Kidney (tissue), 14 donors: Measurements from ENCODE around the gene RXRA. TPM values are rescaled to one million over a fixed set of nuclear protein-coding genes. Genes with fewer than 3 reads are reported as not detected.

Source experiments
- DNase-seq, 5 donors: peaks; one replicate each; pipeline ENCODE4 v3.0.0-alpha.2; 2013 to 2020
- FAIRE-seq: peaks from 2 replicates; lab custom pipeline; 2012; peaks lifted over from hg19 to GRCh38; lab: Jason Lieb, UNC
- H3K27ac ChIP-seq, 2 donors: one replicate each; pipeline ENCODE4 v1.7.0; 2013; ENCODE audit warnings: low read depth in 2 of 2, low read length in 2 of 2, inconsistent platforms in 1 of 2
- H3K27me3 ChIP-seq: one replicate; pipeline ENCODE4 v1.7.1; 2013; ENCODE audit warnings: low read length, inconsistent platforms; ENCODE audit not compliant: control insufficient read depth, insufficient read depth
- H3K36me3 ChIP-seq, 3 donors: one replicate each; pipeline versions ENCODE4 v1.7.0 to v1.7.1; 2013; ENCODE audit warnings: low read length in 3 of 3, control low read depth in 1 of 3, inconsistent platforms in 1 of 3; ENCODE audit not compliant: insufficient read depth in 3 of 3, control insufficient read depth in 2 of 3
- H3K4me1 ChIP-seq, 3 donors: one replicate each; pipeline versions ENCODE4 v1.7.0 to v1.7.1; 2013; ENCODE audit warnings: low read length in 3 of 3, inconsistent platforms in 1 of 3, low read depth in 1 of 3; ENCODE audit not compliant: control insufficient read depth in 2 of 3, insufficient read depth in 2 of 3
- H3K4me3 ChIP-seq, 3 donors: one replicate each; pipeline versions ENCODE4 v1.7.0 to v1.8.1; 2013; ENCODE audit warnings: low read length in 3 of 3, control low read depth in 1 of 3, inconsistent platforms in 1 of 3
- H3K9ac ChIP-seq, 3 donors: one replicate each; pipeline versions ENCODE4 v1.7.0 to v1.7.1; 2013; ENCODE audit warnings: low read length in 3 of 3, control low read depth in 1 of 3, inconsistent platforms in 1 of 3
- H3K9me3 ChIP-seq, 3 donors: one replicate each; pipeline versions ENCODE4 v1.7.0 to v1.7.1; 2013; ENCODE audit warnings: low read length in 3 of 3, control low read depth in 1 of 3, inconsistent platforms in 1 of 3; ENCODE audit not compliant: control insufficient read depth in 2 of 3, insufficient read depth in 1 of 3
- intact Hi-C: fragments of 100-400 bp; cut with DNase I; formaldehyde crosslinking; loops from one replicate; pipeline ENCODE4 v1.11.1; 2022
- polyA plus RNA-seq: library from polyadenylated mRNA; stranded (reverse); fragments of 350-450 nt; fragmentation: Illumina TruSeq; extraction: RNeasy Lipid Tissue Mini Kit (QIAGEN cat#74804); gene quantifications from one replicate; pipeline ENCODE4 v1.2.3, GENCODE V29; 2014; ENCODE audit warnings: low read depth, low replicate concordance; ENCODE audit not compliant: insufficient read depth
- total RNA-seq: library from RNA; stranded (reverse); fragmentation: NEBNext Ultra II Directional; extraction: Animal tissue kit (Norgen Biotek cat#: 25700); gene quantifications from one replicate; pipeline ENCODE4 v1.2.1, GENCODE V29; 2021
- TF ChIP-seq, protein P1 (sequence below): IDR thresholded peaks from 3 replicates; pipeline ENCODE4 v1.5.1; 2012; ENCODE audit warnings: mild to moderate bottlenecking, moderate library complexity, borderline replicate concordance; ENCODE audit not compliant: insufficient read depth; ENCODE audit errors: extremely low read depth
- donor health status: control.
- donor health status: control.
- donor health status: control.
- donor health status: control.
- donor health status: control.
- donor health status: DM: yes; HTN: yes; CAD: no.
- donor health status: Normal renal cell carcinoma (clear cell type).

RXRA gene
- total and polyA plus RNA-seq, 2 donors from 2014 or later = 24.0 to 49.5 TPM

DNA sequence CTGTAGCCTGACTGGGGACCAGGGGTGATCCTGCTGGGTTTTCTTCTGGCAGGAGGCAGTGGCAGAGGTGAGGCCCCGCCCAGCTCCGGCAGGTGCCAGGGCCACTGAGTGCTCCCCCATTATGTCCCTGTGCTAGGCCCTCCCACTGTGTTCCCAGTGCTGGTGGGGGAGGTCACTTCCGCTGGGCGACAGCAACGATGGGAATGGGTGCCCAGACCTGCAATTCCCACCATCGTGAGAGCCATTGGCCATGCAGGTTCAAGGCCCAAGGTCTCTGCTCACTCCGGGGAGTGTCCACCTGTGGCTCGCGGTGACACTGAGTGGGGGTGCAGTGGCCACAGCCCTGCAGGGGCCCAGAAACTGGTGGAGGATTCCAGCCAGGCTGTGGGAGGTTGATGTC lies 98.6 kb downstream of the RXRA start:
- no peak for FAIRE-seq
- intact Hi-C loops = no loop called here
- Histone ChIP-seq H3K4me3 (no peak overlapping the region), H3K9me3 (no peaks in the 10 kb centered on the region), H3K4me1 (peaks cover 0 to 18% (median 5%) of the 10 kb centered on the region in 3 donors), H3K9ac (no peak overlapping the region), H3K27me3 (no peaks in the 10 kb centered on the region), H3K36me3 (peaks cover 0 to 28% (median 0%) of the 10 kb centered on the region in 3 donors), H3K27ac (no peak overlapping the region)
- no peak for DNase-seq
- TF ChIP-seq, protein P1, sequence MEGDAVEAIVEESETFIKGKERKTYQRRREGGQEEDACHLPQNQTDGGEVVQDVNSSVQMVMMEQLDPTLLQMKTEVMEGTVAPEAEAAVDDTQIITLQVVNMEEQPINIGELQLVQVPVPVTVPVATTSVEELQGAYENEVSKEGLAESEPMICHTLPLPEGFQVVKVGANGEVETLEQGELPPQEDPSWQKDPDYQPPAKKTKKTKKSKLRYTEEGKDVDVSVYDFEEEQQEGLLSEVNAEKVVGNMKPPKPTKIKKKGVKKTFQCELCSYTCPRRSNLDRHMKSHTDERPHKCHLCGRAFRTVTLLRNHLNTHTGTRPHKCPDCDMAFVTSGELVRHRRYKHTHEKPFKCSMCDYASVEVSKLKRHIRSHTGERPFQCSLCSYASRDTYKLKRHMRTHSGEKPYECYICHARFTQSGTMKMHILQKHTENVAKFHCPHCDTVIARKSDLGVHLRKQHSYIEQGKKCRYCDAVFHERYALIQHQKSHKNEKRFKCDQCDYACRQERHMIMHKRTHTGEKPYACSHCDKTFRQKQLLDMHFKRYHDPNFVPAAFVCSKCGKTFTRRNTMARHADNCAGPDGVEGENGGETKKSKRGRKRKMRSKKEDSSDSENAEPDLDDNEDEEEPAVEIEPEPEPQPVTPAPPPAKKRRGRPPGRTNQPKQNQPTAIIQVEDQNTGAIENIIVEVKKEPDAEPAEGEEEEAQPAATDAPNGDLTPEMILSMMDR = no peak

DNA sequence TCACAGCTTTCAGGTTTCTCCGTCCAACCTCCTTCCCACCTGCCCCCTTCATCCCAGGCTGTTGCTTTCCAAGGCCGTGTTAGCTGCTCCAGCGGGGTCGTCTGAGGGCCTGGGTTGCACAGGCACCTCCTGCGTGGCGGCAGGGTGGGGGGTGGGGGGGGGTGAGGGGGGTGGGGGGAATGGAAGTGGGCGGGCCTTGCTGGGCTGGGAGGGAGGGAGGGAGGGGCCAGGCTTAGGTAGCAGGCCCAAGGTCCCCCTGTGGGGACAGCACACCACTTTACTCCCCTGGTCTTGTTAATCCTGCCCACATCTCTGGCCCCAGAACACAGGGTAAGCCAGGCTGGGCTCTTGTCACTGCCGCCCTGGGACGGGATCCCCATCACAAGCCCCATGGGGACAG lies 99.1 kb downstream of the RXRA start:
- Histone ChIP-seq H3K4me3 (no peak overlapping the region), H3K4me1 (peaks cover 0 to 18% (median 5%) of the 10 kb centered on the region in 3 donors), H3K9ac (no peak overlapping the region), H3K36me3 (peaks cover 0 to 29% (median 0%) of the 10 kb centered on the region in 3 donors), H3K9me3 (no peaks in the 10 kb centered on the region), H3K27ac (no peak overlapping the region), H3K27me3 (no peaks in the 10 kb centered on the region)
- intact Hi-C loops = no loop called here
- DNase-seq = no peak
- FAIRE-seq = no peak
- TF ChIP-seq, protein P1 = no peak

DNA sequence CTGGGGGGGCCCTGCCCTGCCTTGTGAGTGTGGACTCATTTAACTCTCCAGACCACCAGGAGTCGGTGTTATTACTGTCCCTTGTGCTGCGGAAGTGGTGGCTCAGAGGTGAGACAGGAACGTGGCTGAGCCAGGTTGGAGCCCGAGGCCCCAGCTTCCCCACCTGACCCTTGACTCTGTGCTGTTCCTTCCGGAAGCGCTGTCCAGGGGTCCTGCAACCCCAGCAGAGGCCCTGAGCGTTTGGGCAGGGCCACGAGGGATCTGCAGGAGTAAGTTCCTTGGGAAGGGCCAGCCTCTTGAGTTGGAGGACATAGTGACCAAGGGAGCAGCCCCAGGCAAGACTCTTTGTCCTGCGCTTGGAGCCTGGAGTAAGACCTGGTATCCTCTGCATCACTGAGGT lies 99.6 kb downstream of the RXRA start:
- peaks cover 0 to 18% (median 5%) of the 10 kb centered on the region in 3 donors for H3K4me1 ChIP-seq
- intact Hi-C loops = no loop called here
- no peaks in the 10 kb centered on the region for H3K9me3 ChIP-seq
- H3K27me3 ChIP-seq = no peaks in the 10 kb centered on the region
- peaks cover 0 to 28% (median 0%) of the 10 kb centered on the region in 3 donors for H3K36me3 ChIP-seq
- TF ChIP-seq, protein P1 = no peak
- DNase-seq (peak in 1 of 5 donors; percentile 60), FAIRE-seq (no peak)
- no peak overlapping the region for H3K27ac ChIP-seq
- no peak overlapping the region for H3K9ac ChIP-seq
- no peak overlapping the region for H3K4me3 ChIP-seq

DNA sequence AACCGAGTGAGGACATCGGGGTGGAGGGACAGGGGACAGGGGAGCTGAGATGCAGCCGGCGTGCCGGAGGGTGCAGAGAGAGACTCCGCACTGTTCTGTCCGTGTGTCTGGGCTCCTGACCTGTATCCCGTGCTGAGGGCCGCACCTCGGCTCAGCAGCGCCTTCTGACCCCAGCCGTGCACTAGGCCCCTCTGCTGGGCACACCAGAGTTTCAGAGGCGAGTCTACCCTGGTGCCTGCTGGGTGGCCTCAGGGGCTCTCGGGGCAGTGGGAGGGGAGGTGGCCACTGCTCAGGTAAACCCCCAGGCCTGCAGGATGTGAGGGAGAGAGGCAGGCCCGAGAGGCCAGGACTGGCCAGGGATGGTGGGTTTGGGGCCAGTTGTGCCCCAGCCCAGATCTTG lies 100.2 kb downstream of the RXRA start:
- intact Hi-C loops = no loop called here
- H3K27me3 ChIP-seq = no peaks in the 10 kb centered on the region
- DNase-seq (no peak), FAIRE-seq (no peak)
- no peak overlapping the region for H3K4me3 ChIP-seq
- H3K9me3 ChIP-seq = no peaks in the 10 kb centered on the region
- H3K9ac ChIP-seq = no peak overlapping the region
- TF ChIP-seq, protein P1 = no peak
- H3K27ac ChIP-seq = no peak overlapping the region
- peaks cover 0 to 22% (median 0%) of the 10 kb centered on the region in 3 donors for H3K36me3 ChIP-seq
- peaks cover 0 to 13% (median 5%) of the 10 kb centered on the region in 3 donors for H3K4me1 ChIP-seq
